HG03520 (cell line): ENCODE measurements around the gene FAM200A.
"Not testable (repeated sequence)": the region's sequence is repeated elsewhere in the genome, so short reads cannot be mapped to it uniquely, and the experiment has no call there.

ENCODE experiments used
- ATAC-seq: cut with Tn5 transposase; IDR thresholded peaks from one replicate; pipeline ENCODE4 v1.9.1; 2021; ENCODE audit warnings: mild to moderate bottlenecking, moderate library complexity; ENCODE audit not compliant: unreplicated experiment

Gene FAM200A

GRCh38 chr7:99559175-99559915, 7.4 kb upstream of the FAM200A start:
- no peak for ATAC-seq

GRCh38 chr7:99558306-99559174, 6.6 kb upstream of the FAM200A start, which contains the start of gene ZNF655:
TSS of gene ZNF655 (plus strand) at chr7:99558642. CDS start at chr7:99560560, 1,918 bp downstream.
- peak; percentile 57 for ATAC-seq

GRCh38 chr7:99557940-99558305, 6.0 kb upstream of the FAM200A start:
- peak; percentile 34 for ATAC-seq

GRCh38 chr7:99557196-99557607, 5.3 kb upstream of the FAM200A start:
- no peak for ATAC-seq

- no peak for ATAC-seq
Measured at GRCh38 chr7:99554939-99555338, 3.0 kb upstream of the FAM200A start.

GRCh38 chr7:99553039-99553438, 1.1 kb upstream of the FAM200A start:
- ATAC-seq, result no peak

GRCh38 chr7:99551334-99551733, 580 bp downstream of the FAM200A start:
- ATAC-seq, result no peak

GRCh38 chr7:99549545-99549944, 2.4 kb downstream of the FAM200A start:
- not testable (repeated sequence) for ATAC-seq

- ATAC-seq, result not testable (repeated sequence)
Measured at GRCh38 chr7:99545308-99545707, 6.6 kb downstream of the FAM200A start.

- ATAC-seq, result no peak
Measured at GRCh38 chr7:99543916-99544315, 8.0 kb downstream of the FAM200A start.

GRCh38 chr7:99543081-99543671, 8.7 kb downstream of the FAM200A start:
- ATAC-seq, result no peak

- no peak for ATAC-seq
Measured at GRCh38 chr7:99541212-99541611, 10.7 kb downstream of the FAM200A start.

- no peak for ATAC-seq
Measured at GRCh38 chr7:99540542-99540941, 11.4 kb downstream of the FAM200A start.

GRCh38 chr7:99539213-99539811, 12.6 kb downstream of the FAM200A start:
- ATAC-seq, result no peak

GRCh38 chr7:99535667-99536066, 16.2 kb downstream of the FAM200A start:
- ATAC-seq, result no peak

GRCh38 chr7:99531354-99531765, 20.6 kb downstream of the FAM200A start:
- ATAC-seq, result no peak

- ATAC-seq, result no peak
Measured at GRCh38 chr7:99525713-99526440, 26.0 kb downstream of the FAM200A start.

- ATAC-seq, result no peak
Measured at GRCh38 chr7:99521399-99521798, 30.5 kb downstream of the FAM200A start.

- no peak for ATAC-seq
Measured at GRCh38 chr7:99514050-99514449, 37.9 kb downstream of the FAM200A start.

GRCh38 chr7:99505324-99505662, 46.6 kb downstream of the FAM200A start:
- peak; percentile 5 for ATAC-seq
